Panc1 (cell line): ENCODE measurements around the gene GTF2A1L.

Experiments used
- POLR2AphosphoS5 ChIP-seq: IDR thresholded peaks from 2 replicates; pipeline ENCODE4 v1.6.1; 2012; ENCODE audit warnings: mild to moderate bottlenecking, low read depth, low read length, moderate library complexity
- TF ChIP-seq, protein P1 (sequence below): fragments of 450-650 bp; IDR thresholded peaks from 2 replicates; pipeline ENCODE4 v1.5.1; 2017; ENCODE audit warnings: mild to moderate bottlenecking

DNA sequence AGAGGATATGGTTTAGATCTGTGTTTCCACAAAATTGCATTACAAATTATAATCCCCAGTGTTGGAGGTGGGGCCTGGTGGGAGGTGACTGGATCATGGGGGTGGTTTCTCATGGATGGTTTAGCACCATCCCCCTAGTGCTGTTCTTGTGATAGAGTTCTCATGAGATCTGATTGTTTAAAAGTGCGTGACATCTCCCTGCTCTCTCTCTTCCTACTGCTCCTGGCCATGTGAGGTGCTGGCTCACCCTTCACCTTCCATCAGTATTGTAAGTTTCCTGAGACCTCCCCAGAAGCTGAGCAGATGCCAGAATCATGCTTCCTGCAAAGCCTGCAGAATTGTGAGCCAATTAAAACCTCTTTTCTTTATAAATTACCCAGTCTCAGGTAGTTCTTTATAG, 104.7 kb downstream of the GTF2A1L start:
- TF ChIP-seq, protein P1, sequence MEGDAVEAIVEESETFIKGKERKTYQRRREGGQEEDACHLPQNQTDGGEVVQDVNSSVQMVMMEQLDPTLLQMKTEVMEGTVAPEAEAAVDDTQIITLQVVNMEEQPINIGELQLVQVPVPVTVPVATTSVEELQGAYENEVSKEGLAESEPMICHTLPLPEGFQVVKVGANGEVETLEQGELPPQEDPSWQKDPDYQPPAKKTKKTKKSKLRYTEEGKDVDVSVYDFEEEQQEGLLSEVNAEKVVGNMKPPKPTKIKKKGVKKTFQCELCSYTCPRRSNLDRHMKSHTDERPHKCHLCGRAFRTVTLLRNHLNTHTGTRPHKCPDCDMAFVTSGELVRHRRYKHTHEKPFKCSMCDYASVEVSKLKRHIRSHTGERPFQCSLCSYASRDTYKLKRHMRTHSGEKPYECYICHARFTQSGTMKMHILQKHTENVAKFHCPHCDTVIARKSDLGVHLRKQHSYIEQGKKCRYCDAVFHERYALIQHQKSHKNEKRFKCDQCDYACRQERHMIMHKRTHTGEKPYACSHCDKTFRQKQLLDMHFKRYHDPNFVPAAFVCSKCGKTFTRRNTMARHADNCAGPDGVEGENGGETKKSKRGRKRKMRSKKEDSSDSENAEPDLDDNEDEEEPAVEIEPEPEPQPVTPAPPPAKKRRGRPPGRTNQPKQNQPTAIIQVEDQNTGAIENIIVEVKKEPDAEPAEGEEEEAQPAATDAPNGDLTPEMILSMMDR, result no peak
- TF ChIP-seq POLR2AphosphoS5, result no peak
